LNCaP clone FGC (cell line): ENCODE measurements around the gene KBTBD8.

Experiments used
- DNase-seq: peaks from one replicate; pipeline ENCODE4 v3.0.0-alpha.2; 2011; ENCODE audit warnings: low read depth
- H3K4me3 ChIP-seq: 2 replicates; pipeline ENCODE4 v1.5.1; 2011; ENCODE audit warnings: mild to moderate bottlenecking, low read depth, low read length, control low read depth
- CTCF ChIP-seq: IDR thresholded peaks from 2 replicates; pipeline ENCODE4 v1.5.1; 2012; ENCODE audit warnings: mild to moderate bottlenecking; ENCODE audit not compliant: control insufficient read depth, insufficient read depth; ENCODE audit errors: extremely low read depth

Gene KBTBD8

DNA sequence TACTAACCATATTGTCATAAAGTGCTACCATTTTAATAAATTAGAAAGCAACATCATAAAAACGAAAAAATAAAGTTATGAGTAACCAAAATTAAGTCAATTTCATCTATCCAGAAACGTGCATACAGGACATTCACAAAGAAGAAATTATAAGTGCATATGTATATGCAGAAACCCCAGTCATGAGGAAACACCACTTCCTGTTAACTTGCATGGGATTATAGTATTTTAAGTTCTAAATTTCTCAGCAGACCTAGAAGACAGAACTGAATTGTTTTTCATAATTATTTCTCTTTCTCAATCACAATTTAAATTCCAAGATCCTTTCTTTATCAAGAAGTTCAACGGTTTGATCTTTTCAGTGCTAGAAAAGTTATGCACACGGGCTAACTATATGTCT lies 1.4 kb upstream of the KBTBD8 start:
- DNase-seq, result no peak
- TF ChIP-seq CTCF, result no peak
- no peak overlapping the region for H3K4me3 ChIP-seq

DNA sequence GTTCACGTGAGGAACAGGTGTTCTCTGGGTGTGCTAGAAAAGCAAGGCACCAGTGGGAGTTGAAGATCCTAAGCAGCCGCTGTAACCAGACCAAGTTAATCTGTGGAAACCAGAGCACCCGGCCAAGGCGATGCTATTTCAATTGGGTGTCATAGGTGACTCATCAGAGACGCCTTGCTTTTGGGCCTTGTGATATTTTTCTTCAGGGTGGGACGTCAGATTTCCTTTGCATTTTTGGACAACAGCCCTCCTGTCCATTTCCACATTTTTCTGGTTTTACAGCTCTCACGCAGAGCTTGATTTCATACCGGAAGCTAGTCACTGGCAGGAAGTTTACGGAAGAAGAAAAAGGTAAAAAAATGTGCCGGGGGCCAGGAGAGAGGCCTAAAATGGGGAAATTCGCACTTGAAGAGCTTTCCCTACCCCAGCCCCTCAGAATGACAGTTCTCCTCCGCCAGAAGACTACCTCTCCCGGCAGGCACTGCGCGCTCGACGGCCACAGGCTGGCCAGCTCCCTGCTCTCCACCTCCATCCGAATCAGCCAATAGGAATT lies 471 bp upstream of the KBTBD8 start:
- TF ChIP-seq CTCF, result no peak
- no peak for DNase-seq
- peak overlapping the region; percentile 65 for H3K4me3 ChIP-seq

- H3K4me3 ChIP-seq, result peak overlapping the region; percentile 65
- DNase-seq, result no peak
- TF ChIP-seq CTCF, result no peak
Observed at GRCh38 chr3:66998904-66999235, 763 bp downstream of the KBTBD8 start.

DNA sequence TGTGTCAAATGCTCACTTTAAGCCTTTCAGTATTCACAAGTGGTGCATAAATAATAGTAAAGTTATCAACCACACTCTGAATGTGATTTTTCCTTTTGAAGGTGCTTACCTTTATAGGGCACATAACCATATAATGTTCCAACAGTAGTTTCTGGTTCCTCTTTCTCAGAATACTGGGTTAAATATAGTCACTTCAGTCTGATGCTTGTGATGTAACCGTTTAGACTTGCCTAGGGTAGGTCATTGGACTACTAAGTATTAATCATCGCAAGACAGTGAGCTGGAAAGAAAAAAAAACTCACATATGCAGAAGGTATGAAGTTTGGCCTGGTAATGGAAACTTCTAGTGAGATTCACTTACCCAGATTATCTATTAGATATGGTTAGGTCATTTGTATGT lies 1.9 kb downstream of the KBTBD8 start:
- no peak for TF ChIP-seq CTCF
- DNase-seq, result no peak
- no peak overlapping the region for H3K4me3 ChIP-seq

DNA sequence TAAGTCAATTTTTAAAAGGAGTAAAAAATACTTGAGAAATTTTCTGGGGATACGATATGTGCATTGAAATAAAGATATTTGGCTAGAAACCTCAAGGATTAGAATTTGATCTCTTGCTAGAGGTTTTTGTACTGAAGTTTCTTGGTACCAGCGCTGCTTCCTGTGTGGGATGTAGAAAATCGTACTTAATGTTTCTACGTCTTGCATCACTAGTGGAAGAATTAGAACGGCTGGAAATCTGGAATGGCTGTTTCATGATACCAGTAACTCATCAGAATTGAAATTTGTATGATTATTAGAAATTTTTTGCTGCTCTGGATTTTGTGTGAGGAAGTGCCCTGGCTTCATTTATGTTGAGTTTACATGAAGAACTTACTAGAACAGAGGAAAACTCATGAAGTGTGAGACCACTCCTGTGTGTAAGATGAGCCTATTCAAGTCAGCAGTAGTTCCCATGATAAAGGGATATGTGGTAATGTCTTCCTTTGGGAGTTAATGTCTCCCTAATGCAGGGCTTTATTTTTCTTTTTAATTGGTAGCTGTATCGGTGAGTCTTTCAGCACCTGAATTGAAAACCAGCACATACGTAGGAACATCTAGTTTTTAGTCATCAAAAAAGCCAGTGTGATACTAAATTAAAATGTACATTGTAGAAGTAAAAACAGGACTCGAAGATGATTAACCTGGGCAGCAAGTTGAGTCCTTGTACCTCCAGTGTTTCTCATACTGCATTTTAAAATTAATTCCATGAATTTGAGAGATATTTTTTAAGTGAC lies 3.2 kb downstream of the KBTBD8 start:
- no peak for TF ChIP-seq CTCF
- no peak for DNase-seq
- no peak overlapping the region for H3K4me3 ChIP-seq

DNA sequence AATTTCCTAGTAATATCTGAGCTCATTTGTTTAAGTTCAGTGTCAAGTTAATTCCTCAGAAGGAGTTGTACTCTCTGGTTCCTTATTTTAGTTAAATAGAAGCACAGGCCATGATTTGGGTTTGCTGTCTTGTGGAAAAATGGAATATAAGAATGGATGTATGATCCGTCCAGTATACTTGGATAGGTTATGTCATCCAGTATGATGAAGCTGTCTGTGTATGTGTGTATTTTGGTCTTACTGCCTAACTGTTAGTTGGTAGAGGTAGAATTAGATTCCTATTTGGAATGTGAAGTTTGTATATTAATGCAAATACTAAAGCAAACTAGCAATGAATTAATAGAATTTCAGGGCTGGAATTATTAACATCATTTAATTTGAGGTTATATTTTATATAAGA lies 7.9 kb downstream of the KBTBD8 start:
- no peak for DNase-seq
- no peak for TF ChIP-seq CTCF
- no peak overlapping the region for H3K4me3 ChIP-seq

DNA sequence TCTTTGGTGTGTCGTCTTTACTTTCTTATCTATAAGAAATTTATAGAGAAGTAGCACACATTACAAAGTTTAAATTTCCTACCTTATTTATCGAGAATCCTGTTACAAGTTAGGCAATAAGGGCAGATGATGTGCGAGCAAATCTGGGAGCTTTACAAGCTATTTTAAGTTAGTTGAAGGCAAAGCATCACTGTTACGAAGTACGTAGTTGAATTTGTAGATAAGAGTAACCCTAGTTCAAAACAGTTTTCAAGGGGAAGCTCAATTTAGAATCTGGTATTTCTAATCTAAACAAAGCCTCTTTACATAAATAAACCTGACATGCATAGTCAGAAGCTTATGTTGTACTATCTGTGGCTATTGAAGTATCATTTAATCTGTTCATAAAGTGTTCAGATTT lies 8.4 kb downstream of the KBTBD8 start:
- no peak overlapping the region for H3K4me3 ChIP-seq
- no peak for TF ChIP-seq CTCF
- no peak for DNase-seq
